Activated naive CD8-positive, alpha-beta T cell treated with anti-CD3 and anti-CD28 coated beads, Interleukin-2, amount 10 ng/mL, durations not matched to agents 7 days and 5 days (primary cell): ENCODE measurements around the gene CDCP1. TPM values are rescaled to one million over a fixed set of nuclear protein-coding genes. Genes with fewer than 3 reads are reported as not detected.

Experiments
- ATAC-seq: fragments of 150-1000 bp; cut with Tn5 transposase; one replicate; pipeline ENCODE4 v1.10.0; 2021; ENCODE audit warnings: low read depth, moderate library complexity
- POLR2A ChIA-PET: fragments of 350-600 bp; sonication (Branson Sonifier 250); formaldehyde crosslinking; loops from one replicate; lab custom pipeline; 2021; ENCODE audit warnings: antibody characterized with exemption; lab: Charles Lee
- DNase-seq: peaks from one replicate; pipeline ENCODE4 v3.0.0; 2021
- H3K27ac Mint-ChIP-seq: one replicate; pipeline ENCODE4 v1.8.0; 2022; ENCODE audit warnings: mild to moderate bottlenecking, mixed read lengths
- H3K27me3 Mint-ChIP-seq: one replicate; pipeline ENCODE4 v1.8.0; 2022; ENCODE audit warnings: mild to moderate bottlenecking, moderate library complexity, mixed read lengths
- H3K36me3 Mint-ChIP-seq: one replicate; pipeline ENCODE4 v1.8.0; 2021; ENCODE audit warnings: mild to moderate bottlenecking, mixed read lengths
- H3K4me1 Mint-ChIP-seq: one replicate; pipeline ENCODE4 v1.8.0; 2021; ENCODE audit warnings: mixed read lengths
- H3K4me3 Mint-ChIP-seq: one replicate; pipeline ENCODE4 v1.8.0; 2022; ENCODE audit warnings: mild to moderate bottlenecking, moderate library complexity, mixed read lengths
- H3K9me3 Mint-ChIP-seq: one replicate; pipeline ENCODE4 v1.8.0; 2021; ENCODE audit warnings: mixed read lengths
- total RNA-seq, 2 experiments: library from RNA; stranded (reverse); gene quantifications; one replicate each; pipeline ENCODE4 v1.2.3, GENCODE V29; 2021

The CDCP1 gene
- total RNA-seq, 2 experiments from 2014 or later = 7.1 to 8.7 TPM

DNA sequence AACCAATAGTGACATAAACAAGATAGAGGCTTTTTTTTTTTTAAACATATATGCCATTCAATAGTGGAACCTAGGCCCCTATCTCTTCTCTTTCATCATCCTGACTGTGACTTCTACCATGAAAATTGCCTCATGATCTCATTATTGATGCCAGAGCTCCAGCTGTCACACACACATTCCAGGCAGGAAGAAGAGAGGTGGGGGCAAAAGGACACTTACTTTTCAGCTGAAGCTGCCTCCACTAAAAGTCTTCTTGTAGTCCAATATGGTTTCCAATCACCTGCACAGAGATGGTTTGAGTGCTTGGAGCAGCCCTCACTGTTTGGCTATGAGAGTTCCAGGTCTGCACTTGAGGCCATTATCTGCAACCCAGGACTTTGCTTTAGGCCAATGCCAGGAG is 75.1 kb downstream of the CDCP1 start:
- peaks cover 2% of the 10 kb centered on the region for H3K36me3 Mint-ChIP-seq
- DNase-seq = no peak
- H3K27ac Mint-ChIP-seq = no peak overlapping the region
- no peak overlapping the region for H3K4me3 Mint-ChIP-seq
- peaks cover 5% of the 10 kb centered on the region for H3K4me1 Mint-ChIP-seq
- H3K27me3 Mint-ChIP-seq = peaks cover 26% of the 10 kb centered on the region
- H3K9me3 Mint-ChIP-seq = no peaks in the 10 kb centered on the region
- POLR2A ChIA-PET = no interaction called here
- no peak for ATAC-seq

DNA sequence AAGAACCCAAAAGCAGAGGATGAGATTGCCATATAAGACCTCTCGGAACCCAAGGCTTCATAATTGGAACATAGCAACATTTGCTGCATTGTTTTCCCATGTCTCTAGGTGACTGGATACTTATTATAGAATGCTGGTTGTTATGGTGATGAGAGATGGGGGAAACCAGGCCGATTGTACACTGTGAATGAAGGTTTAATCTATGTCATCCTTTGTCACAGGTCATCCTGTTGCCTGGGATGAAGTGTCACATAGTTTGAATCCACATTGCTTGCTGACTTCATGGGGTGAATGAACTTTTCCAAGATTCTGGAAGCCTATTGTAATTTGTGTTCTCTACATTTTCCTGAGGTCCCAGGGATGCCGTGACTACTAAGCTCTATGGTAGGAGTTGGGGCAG is 78.2 kb downstream of the CDCP1 start:
- H3K9me3 Mint-ChIP-seq = no peaks in the 10 kb centered on the region
- H3K27ac Mint-ChIP-seq = no peak overlapping the region
- POLR2A ChIA-PET = no interaction called here
- H3K4me3 Mint-ChIP-seq = no peak overlapping the region
- ATAC-seq (no peak), DNase-seq (no peak)
- H3K4me1 Mint-ChIP-seq = peaks cover 22% of the 10 kb centered on the region
- peaks cover 2% of the 10 kb centered on the region for H3K36me3 Mint-ChIP-seq
- peaks cover 14% of the 10 kb centered on the region for H3K27me3 Mint-ChIP-seq

DNA sequence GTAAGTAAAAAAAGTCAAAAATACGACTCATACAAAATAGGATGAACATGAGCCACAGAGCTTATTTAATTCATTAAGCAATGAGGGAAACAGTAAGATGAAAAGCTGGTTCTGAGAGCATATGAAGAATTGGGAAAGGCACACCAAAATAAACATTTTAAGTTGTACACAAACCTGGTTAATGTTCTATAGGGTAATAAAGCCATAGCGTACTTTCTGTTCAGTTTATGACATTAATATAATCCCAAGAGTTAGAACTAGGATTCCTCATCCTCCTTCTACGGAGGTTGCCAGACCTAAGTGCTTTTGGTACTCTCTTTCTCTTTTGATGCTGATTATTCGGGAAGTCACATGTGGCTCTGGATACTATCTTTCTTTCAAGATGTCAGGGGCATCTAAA is 78.7 kb downstream of the CDCP1 start:
- no peaks in the 10 kb centered on the region for H3K9me3 Mint-ChIP-seq
- POLR2A ChIA-PET = no interaction called here
- DNase-seq = no peak
- peaks cover 22% of the 10 kb centered on the region for H3K4me1 Mint-ChIP-seq
- no peak for ATAC-seq
- H3K4me3 Mint-ChIP-seq = no peak overlapping the region
- H3K27me3 Mint-ChIP-seq = peaks cover 10% of the 10 kb centered on the region
- H3K36me3 Mint-ChIP-seq = peaks cover 2% of the 10 kb centered on the region
- no peak overlapping the region for H3K27ac Mint-ChIP-seq

DNA sequence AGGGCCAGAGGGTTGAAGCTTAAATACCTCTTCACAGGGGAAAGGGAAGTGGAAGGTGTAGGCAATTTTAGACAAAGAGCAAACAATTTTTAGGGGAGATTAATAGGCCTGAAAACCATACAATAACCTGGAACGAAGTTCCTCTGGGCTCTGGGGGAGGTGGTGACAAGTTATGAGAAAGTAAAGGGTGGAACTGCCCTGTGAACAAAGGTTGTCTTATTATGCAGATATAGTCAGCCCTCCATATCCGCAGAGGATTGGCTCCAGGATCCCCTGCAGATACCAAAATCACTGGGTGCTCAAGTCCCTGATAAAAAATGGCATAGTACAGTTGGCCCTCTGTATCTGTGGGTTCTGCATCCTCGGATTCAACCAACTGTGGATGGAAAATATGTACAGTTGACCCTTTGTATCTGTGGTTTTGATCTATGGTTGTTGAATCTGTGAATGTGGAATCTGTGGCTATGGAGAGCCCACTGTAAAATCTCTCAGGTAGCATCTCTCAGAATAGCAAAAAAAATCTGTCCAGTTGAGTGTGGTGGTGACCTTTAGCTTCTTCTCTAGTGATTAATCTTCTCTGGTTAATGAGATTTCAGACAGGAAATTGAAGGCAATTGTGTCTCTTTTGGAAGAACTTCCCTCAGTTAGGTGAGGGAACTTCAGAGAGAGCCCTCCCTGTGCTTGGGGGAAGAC is 79.9 kb downstream of the CDCP1 start:
- ATAC-seq = no peak
- H3K27ac Mint-ChIP-seq = peak overlapping the region; percentile 26
- H3K36me3 Mint-ChIP-seq = peaks cover 2% of the 10 kb centered on the region
- DNase-seq = no peak
- H3K9me3 Mint-ChIP-seq = no peaks in the 10 kb centered on the region
- POLR2A ChIA-PET = no interaction called here
- peaks cover 9% of the 10 kb centered on the region for H3K27me3 Mint-ChIP-seq
- H3K4me1 Mint-ChIP-seq = peaks cover 24% of the 10 kb centered on the region
- H3K4me3 Mint-ChIP-seq = no peak overlapping the region

DNA sequence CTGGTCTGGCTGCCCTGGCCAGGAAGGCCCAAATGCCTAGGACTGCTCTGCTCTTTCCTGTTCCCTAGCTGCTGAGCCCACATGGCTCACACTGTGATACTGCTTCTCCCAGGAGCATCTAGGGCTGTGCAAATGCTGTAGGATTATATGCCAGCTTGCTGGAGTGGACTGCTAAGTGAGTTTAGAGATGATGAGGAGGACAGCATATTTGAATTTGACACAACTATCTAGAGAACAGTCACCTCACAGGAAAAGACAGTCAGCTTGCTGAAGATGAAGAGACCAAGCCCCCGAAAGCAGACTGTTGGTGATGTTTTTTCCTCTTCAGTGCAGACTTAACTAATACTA is 80.8 kb downstream of the CDCP1 start:
- Mint-ChIP-seq H3K27me3 (peaks cover 9% of the 10 kb centered on the region), H3K36me3 (peaks cover 2% of the 10 kb centered on the region), H3K4me1 (peaks cover 24% of the 10 kb centered on the region), H3K9me3 (no peaks in the 10 kb centered on the region), H3K27ac (peak overlapping the region; percentile 75), H3K4me3 (peak overlapping the region; percentile 74)
- ATAC-seq (no peak), DNase-seq (no peak)
- POLR2A ChIA-PET = no interaction called here

DNA sequence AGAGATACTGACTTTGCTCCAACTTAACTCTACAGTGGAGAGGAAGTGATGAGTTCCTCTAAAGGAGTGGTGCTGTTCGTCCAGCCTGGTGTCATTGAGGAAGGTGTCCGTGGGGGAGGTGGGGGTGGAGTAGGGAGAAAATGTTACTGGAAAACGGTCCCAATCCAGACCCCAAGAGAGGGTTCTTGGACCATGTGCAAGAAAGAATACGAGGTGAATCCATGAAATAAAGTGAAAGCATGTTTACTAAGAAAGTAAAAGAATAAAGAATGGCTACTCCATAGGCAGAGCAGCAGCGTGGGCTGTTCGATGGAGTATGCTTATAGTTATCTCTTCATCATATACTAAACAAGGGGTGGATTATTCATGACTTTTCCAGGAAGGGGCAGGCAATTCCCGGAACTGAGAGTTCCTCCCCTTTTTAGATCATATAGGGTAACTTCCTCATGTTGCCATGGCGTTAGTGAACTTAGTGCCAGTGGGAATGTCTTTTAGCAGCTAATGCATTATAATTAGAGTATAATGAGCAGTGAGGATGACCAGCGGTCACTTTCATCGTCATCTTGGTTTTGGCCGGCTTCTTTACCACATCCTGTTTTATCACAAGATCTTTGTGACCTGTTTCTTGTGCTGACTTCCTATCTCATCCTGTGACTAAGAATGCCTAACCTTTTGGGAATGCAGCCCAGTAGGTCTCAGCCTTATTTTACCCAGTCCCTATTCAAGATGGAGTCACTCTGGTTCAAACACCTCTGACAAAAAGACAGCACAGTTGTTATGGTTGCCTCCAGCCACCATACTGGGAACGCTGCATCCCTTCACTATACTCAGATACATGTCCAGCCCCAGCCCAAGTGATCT is 81.4 kb downstream of the CDCP1 start:
- peaks cover 9% of the 10 kb centered on the region for H3K27me3 Mint-ChIP-seq
- H3K36me3 Mint-ChIP-seq = peaks cover 2% of the 10 kb centered on the region
- peak; percentile 82 for ATAC-seq
- DNase-seq = peak; percentile 42
- POLR2A ChIA-PET = interaction anchor here (0.5 to 1.0 kb wide), 2 partner anchors 21 to 54 kb away, joined by 3 read pairs; no protein-coding TSS in a partner anchor
- peak overlapping the region; percentile 74 for H3K4me3 Mint-ChIP-seq
- H3K27ac Mint-ChIP-seq = peak overlapping the region; percentile 75
- H3K4me1 Mint-ChIP-seq = peaks cover 24% of the 10 kb centered on the region
- no peaks in the 10 kb centered on the region for H3K9me3 Mint-ChIP-seq

DNA sequence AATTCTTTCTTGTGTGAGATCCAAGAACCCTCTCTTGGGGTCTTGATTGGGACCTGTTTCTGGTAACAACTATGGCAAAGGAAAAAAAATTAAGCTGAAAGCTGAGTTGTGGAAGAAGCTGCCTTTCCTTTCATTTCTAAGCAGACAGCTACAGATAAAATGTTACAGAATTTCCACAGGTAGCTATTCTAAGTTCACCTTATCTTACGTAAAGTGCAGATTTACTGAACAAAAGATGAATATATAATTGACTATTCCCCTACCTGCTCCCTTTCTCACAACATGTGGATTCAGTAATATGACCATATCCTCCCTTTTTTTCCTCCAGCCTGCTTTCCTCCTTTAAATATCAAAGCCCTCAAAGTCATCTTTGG is 83.5 kb downstream of the CDCP1 start:
- ATAC-seq = no peak
- Mint-ChIP-seq H3K4me1 (peaks cover 26% of the 10 kb centered on the region), H3K36me3 (peaks cover 2% of the 10 kb centered on the region), H3K27ac (no peak overlapping the region), H3K9me3 (no peaks in the 10 kb centered on the region), H3K27me3 (peaks cover 4% of the 10 kb centered on the region), H3K4me3 (no peak overlapping the region)
- DNase-seq = no peak
- POLR2A ChIA-PET = interaction anchor here (0.7 kb wide), 2 partner anchors 104 to 109 kb away, joined by 4 to 7 read pairs; no protein-coding TSS in a partner anchor

DNA sequence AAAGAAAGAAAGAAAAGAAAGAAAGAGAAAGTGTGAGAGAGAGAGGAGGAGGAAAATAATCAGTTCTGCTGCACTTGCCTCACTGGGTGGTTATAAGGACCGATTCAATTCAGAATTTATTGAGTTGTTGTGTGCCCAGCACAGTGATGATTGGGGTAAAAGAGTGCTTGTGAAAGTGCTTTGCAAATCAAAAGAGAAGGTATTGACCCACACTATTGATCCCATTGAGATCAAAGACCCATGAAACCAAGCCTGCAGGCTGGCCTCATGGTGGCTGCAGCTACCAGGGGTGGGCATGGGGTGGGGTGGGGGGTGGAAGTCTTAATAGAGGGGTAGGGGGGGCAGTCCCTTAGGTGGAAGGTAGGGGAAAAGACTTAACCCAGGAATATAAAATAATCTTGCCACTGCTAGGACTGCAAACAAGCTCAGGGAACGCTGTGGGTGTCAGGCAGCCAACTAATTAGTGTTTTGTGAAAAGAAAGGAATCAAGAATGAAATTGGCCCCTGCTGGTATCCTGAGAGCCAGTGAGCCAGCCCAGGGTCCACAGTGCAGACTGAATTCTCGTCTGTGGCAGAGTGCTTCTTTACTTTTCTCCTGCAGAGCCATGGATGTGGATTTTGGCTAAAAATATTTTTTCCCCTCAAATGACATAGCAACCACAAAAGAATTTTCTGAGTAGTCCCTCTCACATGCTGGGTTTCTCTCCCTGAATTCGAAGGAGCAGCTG is 85.8 kb downstream of the CDCP1 start:
- DNase-seq = no peak
- no peak for ATAC-seq
- Mint-ChIP-seq H3K36me3 (no peaks in the 10 kb centered on the region), H3K27ac (no peak overlapping the region), H3K4me3 (no peak overlapping the region), H3K4me1 (peaks cover 18% of the 10 kb centered on the region), H3K27me3 (peaks cover 12% of the 10 kb centered on the region), H3K9me3 (no peaks in the 10 kb centered on the region)
- POLR2A ChIA-PET = no interaction called here

DNA sequence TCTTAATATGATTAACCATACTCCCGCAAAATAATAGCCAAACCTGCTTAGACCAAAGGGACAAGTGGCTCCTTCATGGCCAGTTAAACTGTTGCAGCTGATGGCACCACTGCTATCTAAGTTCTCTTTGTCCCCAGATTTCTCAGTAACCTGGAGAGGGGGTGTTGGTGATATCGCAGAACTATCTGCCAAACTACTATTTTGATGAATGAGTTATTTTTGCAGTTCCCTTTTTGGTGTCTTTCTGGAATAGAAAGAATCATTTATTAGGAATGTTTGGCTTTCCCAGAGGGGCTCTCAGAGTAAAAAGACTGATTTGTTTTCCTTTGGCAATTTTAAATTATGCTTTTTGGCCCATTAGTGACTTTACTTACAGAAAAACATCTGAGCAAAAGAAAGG is 87.0 kb downstream of the CDCP1 start:
- Mint-ChIP-seq H3K27ac (no peak overlapping the region), H3K4me1 (peaks cover 14% of the 10 kb centered on the region), H3K4me3 (no peak overlapping the region), H3K36me3 (no peaks in the 10 kb centered on the region), H3K27me3 (peaks cover 12% of the 10 kb centered on the region), H3K9me3 (no peaks in the 10 kb centered on the region)
- DNase-seq = no peak
- ATAC-seq = no peak
- POLR2A ChIA-PET = interaction anchor here (0.7 kb wide), 1 partner anchor 401 kb away, joined by 3 read pairs; no protein-coding TSS in a partner anchor

DNA sequence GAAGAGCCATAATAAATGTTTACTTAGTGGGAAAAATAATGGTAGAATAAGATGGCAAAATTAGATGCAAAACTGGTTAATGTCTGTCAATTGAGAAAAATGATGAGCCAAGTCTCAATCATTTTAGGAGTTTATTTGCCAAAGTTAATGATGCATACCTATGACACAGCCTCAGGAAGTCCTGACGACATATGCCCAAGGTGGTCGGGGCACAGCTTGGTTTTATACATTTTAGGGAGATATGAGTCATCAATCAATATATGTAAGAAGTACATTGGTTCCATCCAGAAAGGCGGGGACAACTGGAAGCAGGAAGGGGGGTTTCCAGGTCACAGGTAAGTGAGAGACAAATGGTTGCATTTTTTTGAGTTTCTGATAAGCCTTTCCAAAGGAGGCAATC is 88.6 kb downstream of the CDCP1 start:
- ATAC-seq = no peak
- Mint-ChIP-seq H3K9me3 (no peaks in the 10 kb centered on the region), H3K4me3 (no peak overlapping the region), H3K4me1 (peaks cover 20% of the 10 kb centered on the region), H3K27me3 (peaks cover 12% of the 10 kb centered on the region), H3K36me3 (no peaks in the 10 kb centered on the region), H3K27ac (no peak overlapping the region)
- DNase-seq = no peak
- POLR2A ChIA-PET = interaction anchor here (0.6 kb wide), 1 partner anchor 14 kb away, joined by 5 read pairs; no protein-coding TSS in a partner anchor

DNA sequence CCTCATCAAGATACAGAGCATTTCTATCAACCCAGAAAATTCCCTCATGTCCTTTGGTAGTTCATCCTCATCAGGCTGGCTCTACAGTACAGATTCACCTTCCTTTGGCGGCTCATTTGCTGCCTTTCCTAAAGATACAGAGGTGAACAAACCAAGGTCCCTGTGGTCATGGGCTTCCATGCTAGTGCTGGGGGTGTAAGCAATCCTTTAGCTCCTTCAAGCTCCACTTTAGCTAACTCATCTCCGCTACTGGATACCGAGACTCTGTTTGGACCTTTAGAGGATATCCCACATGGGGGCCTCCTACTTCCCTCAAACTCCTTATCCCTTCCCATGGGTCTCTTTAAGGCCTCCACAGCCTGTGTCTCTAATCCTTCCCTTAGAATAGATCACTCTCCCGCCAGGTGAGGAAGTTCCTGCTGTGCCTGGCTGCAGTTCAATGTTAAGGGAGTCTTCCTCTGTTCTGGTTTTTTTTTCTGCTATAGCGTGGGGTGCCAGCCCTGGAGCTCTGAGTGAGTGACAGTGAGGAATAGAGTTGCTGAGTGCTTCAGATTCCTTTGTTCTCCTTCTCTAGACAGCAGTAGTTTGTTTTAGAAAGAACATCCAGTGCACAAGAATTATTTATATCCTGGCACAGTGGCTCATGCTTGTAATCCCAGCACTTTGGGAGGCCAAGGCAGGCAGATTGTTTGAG is 89.4 kb downstream of the CDCP1 start:
- POLR2A ChIA-PET = interaction anchor here (0.6 to 1.5 kb wide), 2 partner anchors 13 to 15 kb away, joined by 4 to 5 read pairs; no protein-coding TSS in a partner anchor
- DNase-seq = no peak
- Mint-ChIP-seq H3K27ac (no peak overlapping the region), H3K4me3 (no peak overlapping the region), H3K4me1 (peaks cover 18% of the 10 kb centered on the region), H3K9me3 (no peaks in the 10 kb centered on the region), H3K36me3 (no peaks in the 10 kb centered on the region), H3K27me3 (peaks cover 12% of the 10 kb centered on the region)
- no peak for ATAC-seq

DNA sequence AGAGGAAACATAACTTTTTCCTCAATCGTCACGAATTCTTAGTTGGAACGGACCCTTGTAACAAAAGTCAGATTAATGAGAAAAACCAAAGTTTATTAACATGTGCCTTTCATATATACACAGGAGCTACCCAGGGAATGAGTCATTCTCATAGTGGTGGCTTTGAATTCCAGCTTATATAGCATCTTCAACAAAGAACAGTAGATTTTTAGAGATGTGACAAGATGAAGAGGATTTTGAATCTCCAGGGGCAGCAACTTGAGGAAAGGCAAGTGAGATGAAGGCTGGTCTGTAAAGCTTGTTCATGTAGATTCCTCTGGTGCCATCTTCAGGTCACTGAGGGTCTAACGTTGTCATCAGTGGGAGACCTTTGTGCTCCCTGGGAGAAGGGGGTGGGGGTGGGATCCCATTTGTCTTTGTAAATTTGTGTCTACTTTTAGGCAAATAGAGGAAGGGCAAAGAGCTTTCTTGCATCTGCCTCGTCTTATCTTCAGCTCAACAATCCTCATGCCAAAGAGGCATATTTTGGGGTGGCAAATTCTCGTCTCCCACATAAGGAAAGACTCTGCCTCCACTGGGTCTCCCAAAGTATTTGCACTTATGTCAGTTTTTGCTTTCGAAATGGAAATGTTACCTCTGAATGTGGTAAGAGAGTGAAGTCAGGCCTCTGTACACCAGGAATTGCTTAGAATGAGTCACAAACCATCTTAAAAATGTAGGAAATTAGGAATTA is 90.6 kb downstream of the CDCP1 start:
- no peaks in the 10 kb centered on the region for H3K36me3 Mint-ChIP-seq
- no peak for DNase-seq
- H3K4me3 Mint-ChIP-seq = no peak overlapping the region
- H3K4me1 Mint-ChIP-seq = peaks cover 18% of the 10 kb centered on the region
- H3K27me3 Mint-ChIP-seq = peaks cover 18% of the 10 kb centered on the region
- H3K9me3 Mint-ChIP-seq = no peaks in the 10 kb centered on the region
- ATAC-seq = no peak
- POLR2A ChIA-PET = interaction anchor here (1.5 kb wide), 1 partner anchor 14 kb away, joined by 4 read pairs; no protein-coding TSS in a partner anchor
- no peak overlapping the region for H3K27ac Mint-ChIP-seq
